Subcutaneous abdominal adipose tissue (tissue), 5 donors: Measurements from ENCODE around the gene STKLD1.
A peak's percentile ranks its signal among the peaks of the same experiment; 100 is the strongest.
"Not testable (repeated sequence)": the region's sequence is repeated elsewhere in the genome, so short reads cannot be mapped to it uniquely, and the experiment has no call there.

ENCODE experiments used
- H3K27ac ChIP-seq: one replicate; pipeline ENCODE4 v1.7.0; 2013; ENCODE audit warnings: low read depth, mild to moderate bottlenecking, inconsistent platforms, low read length, moderate library complexity
- H3K27me3 ChIP-seq, 5 donors: one replicate each; pipeline ENCODE4 v1.7.0; 2013; ENCODE audit warnings: low read length in 5 of 5, inconsistent platforms in 1 of 5; ENCODE audit not compliant: control insufficient read depth in 5 of 5, insufficient read depth in 4 of 5
- H3K36me3 ChIP-seq, 5 donors: one replicate each; pipeline ENCODE4 v1.7.0; 2013; ENCODE audit warnings: low read length in 5 of 5; ENCODE audit not compliant: control insufficient read depth in 5 of 5, insufficient read depth in 5 of 5
- H3K4me1 ChIP-seq, 5 donors: one replicate each; pipeline ENCODE4 v1.7.0; 2013; ENCODE audit warnings: low read length in 5 of 5, mild to moderate bottlenecking in 3 of 5, moderate library complexity in 1 of 5; ENCODE audit not compliant: control insufficient read depth in 5 of 5, insufficient read depth in 5 of 5
- H3K4me3 ChIP-seq, 5 donors: one replicate each; pipeline ENCODE4 v1.7.0; 2013; ENCODE audit warnings: low read length in 5 of 5, low read depth in 1 of 5
- H3K9ac ChIP-seq, 5 donors: one replicate each; pipeline ENCODE4 v1.7.0; 2013; ENCODE audit warnings: low read length in 5 of 5, mild to moderate bottlenecking in 4 of 5, moderate library complexity in 3 of 5
- H3K9me3 ChIP-seq, 5 donors: one replicate each; pipeline ENCODE4 v1.7.0; 2013; ENCODE audit warnings: low read length in 5 of 5; ENCODE audit not compliant: control insufficient read depth in 5 of 5
- donor health status: healthy.
- donor health status: healthy.
- donor health status: healthy.
- donor health status: healthy.
- donor health status: healthy.

The STKLD1 gene

DNA sequence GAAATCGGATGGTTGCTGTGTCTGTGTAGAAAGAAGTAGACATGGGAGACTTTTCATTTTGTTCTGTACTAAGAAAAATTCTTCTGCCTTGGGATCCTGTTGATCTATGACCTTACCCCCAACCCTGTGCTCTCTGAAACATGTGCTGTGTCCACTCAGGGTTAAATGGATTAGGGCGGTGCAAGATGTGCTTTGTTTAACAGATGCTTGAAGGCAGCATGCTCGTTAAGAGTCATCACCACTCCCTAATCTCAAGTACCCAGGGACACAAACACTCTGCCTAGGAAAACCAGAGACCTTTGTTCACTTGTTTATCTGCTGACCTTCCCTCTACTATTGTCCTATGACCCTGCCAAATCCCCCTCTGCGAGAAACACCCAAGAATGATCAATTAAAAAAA lies 15.3 kb downstream of the STKLD1 start:
- peaks cover 18 to 25% (median 23%) of the 10 kb centered on the region in 5 donors for H3K27me3 ChIP-seq
- H3K36me3 ChIP-seq, H3K9me3 ChIP-seq, H3K4me1 ChIP-seq, H3K4me3 ChIP-seq, H3K9ac ChIP-seq, H3K27ac ChIP-seq: not testable (repeated sequence)

DNA sequence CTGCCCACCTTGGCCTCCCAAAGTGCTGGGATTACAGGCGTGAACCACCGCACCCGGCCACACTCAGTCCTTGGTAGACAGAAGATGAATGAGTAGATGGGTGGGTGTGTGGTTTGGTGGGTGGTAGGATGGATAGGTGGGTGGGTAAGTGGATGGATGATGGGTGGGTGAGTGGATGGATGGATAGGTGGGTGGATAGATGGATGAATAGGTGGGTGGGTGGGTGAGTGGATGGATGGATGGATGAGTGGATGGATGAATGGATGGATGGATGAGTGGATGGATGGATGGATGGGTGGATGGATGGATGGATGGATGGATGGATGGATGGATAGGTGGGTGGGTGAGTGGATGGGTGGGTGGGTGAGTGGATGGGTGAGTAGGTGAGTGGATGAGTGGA lies 16.1 kb downstream of the STKLD1 start:
- H3K9ac ChIP-seq, H3K4me1 ChIP-seq, H3K27ac ChIP-seq: not testable (repeated sequence)

GRCh38 chr9:133393399-133393798 lies 17.2 kb downstream of the STKLD1 start:
- H3K27ac ChIP-seq = no peak overlapping the region
- H3K4me1 ChIP-seq = peaks cover 0 to 4% (median 0%) of the 10 kb centered on the region in 5 donors
- H3K9ac ChIP-seq = no peak overlapping the region
- no peak overlapping the region for H3K4me3 ChIP-seq
- peaks cover 23 to 34% (median 26%) of the 10 kb centered on the region in 5 donors for H3K27me3 ChIP-seq
- H3K9me3 ChIP-seq = no peaks in the 10 kb centered on the region
- H3K36me3 ChIP-seq = no peaks in the 10 kb centered on the region

More for the DNA sequence above, 16.1 kb downstream of the STKLD1 start:
- not testable (repeated sequence) for H3K4me3 ChIP-seq, H3K36me3 ChIP-seq, H3K9me3 ChIP-seq
- H3K27me3 ChIP-seq = peaks cover 23 to 30% (median 25%) of the 10 kb centered on the region in 5 donors

DNA sequence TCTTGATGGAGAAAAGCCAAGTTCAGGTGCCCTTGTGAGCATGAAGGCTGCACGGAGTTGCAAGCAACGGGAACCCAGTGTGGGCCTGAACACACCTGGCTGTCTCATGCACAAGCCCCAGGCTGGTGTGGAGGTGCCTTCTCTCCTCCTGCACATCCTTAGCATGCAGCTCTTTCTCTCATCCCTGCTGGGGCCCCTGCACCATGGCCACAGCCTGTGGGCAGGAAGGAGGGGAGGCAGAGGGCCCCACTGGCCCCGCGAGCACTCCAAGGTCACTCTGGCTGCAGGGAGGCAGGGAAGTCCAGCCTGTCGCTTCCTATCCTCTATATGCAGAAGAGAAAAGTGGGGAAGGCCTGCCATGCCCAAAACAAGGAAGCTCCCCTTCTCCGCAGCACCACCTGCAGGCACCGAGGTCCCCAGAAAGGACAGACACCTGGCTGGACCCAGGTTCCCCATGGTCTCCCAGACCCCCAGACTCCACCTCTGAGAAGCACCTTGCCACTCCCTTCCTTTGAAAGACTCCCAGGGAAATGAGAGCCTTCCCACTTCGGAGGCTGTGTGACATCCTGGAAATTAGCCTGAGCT lies 18.6 kb downstream of the STKLD1 start:
- Histone ChIP-seq H3K27ac (no peak overlapping the region), H3K36me3 (no peaks in the 10 kb centered on the region), H3K4me1 (peaks cover 0 to 4% (median 0%) of the 10 kb centered on the region in 5 donors), H3K27me3 (peaks cover 23 to 32% (median 26%) of the 10 kb centered on the region in 5 donors), H3K9me3 (no peaks in the 10 kb centered on the region), H3K9ac (no peak overlapping the region), H3K4me3 (no peak overlapping the region)

GRCh38 chr9:133396952-133397351 lies 20.8 kb downstream of the STKLD1 start:
- Histone ChIP-seq H3K36me3 (peaks cover 0 to 6% (median 0%) of the 10 kb centered on the region in 5 donors), H3K4me1 (peaks cover 0 to 4% (median 0%) of the 10 kb centered on the region in 5 donors), H3K9me3 (no peaks in the 10 kb centered on the region), H3K4me3 (no peak overlapping the region), H3K27me3 (peaks cover 18 to 30% (median 26%) of the 10 kb centered on the region in 5 donors), H3K9ac (no peak overlapping the region), H3K27ac (no peak overlapping the region)

- H3K27me3 ChIP-seq = peaks cover 18 to 30% (median 26%) of the 10 kb centered on the region in 5 donors
- H3K4me1 ChIP-seq = peaks cover 0 to 4% (median 0%) of the 10 kb centered on the region in 5 donors
- H3K9me3 ChIP-seq = no peaks in the 10 kb centered on the region
- no peak overlapping the region for H3K27ac ChIP-seq
- H3K4me3 ChIP-seq = no peak overlapping the region
- H3K36me3 ChIP-seq = peaks cover 0 to 9% (median 0%) of the 10 kb centered on the region in 5 donors
- no peak overlapping the region for H3K9ac ChIP-seq
Measured at GRCh38 chr9:133397370-133397769, 21.2 kb downstream of the STKLD1 start.

DNA sequence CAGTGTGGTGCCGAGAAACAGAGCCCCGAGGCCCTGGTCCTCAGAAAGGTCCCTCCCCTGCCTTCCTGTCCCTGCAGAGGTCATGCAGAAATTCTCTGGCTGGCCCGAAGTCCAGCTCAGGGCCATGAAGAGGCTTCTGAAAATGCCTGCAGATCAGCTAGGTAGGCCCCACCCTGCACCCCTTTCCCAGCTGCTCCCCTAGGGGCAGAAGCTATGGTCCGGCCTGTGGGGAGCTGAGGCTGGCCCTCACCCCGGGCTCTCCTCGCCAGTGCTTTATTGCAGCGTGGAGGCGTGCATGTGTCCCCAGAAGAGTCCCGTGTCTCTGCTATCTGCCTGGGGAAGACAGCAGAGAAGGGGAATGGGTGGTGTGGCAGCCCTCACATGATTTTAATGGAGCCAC lies 21.7 kb downstream of the STKLD1 start:
- Histone ChIP-seq H3K9me3 (no peaks in the 10 kb centered on the region), H3K9ac (peak overlapping the region in 1 of 5 donors; percentile 5), H3K27ac (no peak overlapping the region), H3K4me3 (no peak overlapping the region), H3K27me3 (peaks cover 18 to 30% (median 26%) of the 10 kb centered on the region in 5 donors), H3K4me1 (peaks cover 0 to 8% (median 0%) of the 10 kb centered on the region in 5 donors), H3K36me3 (peaks cover 0 to 13% (median 0%) of the 10 kb centered on the region in 5 donors)

GRCh38 chr9:133400292-133400691 lies 24.1 kb downstream of the STKLD1 start:
- no peak overlapping the region for H3K4me3 ChIP-seq
- H3K27ac ChIP-seq = no peak overlapping the region
- H3K27me3 ChIP-seq = peaks cover 2 to 13% (median 7%) of the 10 kb centered on the region in 5 donors
- H3K36me3 ChIP-seq = peaks cover 0 to 24% (median 8%) of the 10 kb centered on the region in 5 donors
- no peaks in the 10 kb centered on the region for H3K9me3 ChIP-seq
- peaks cover 0 to 20% (median 7%) of the 10 kb centered on the region in 5 donors for H3K4me1 ChIP-seq
- peak overlapping the region in 1 of 5 donors; percentile 22 for H3K9ac ChIP-seq

- Histone ChIP-seq H3K9ac (no peak overlapping the region), H3K4me3 (no peak overlapping the region), H3K27me3 (peaks cover 0 to 9% (median 7%) of the 10 kb centered on the region in 5 donors), H3K36me3 (peaks cover 0 to 37% (median 20%) of the 10 kb centered on the region in 5 donors), H3K9me3 (no peaks in the 10 kb centered on the region), H3K4me1 (peaks cover 0 to 20% (median 10%) of the 10 kb centered on the region in 5 donors), H3K27ac (no peak overlapping the region)
Measured at GRCh38 chr9:133401588-133401987, 25.4 kb downstream of the STKLD1 start.

DNA sequence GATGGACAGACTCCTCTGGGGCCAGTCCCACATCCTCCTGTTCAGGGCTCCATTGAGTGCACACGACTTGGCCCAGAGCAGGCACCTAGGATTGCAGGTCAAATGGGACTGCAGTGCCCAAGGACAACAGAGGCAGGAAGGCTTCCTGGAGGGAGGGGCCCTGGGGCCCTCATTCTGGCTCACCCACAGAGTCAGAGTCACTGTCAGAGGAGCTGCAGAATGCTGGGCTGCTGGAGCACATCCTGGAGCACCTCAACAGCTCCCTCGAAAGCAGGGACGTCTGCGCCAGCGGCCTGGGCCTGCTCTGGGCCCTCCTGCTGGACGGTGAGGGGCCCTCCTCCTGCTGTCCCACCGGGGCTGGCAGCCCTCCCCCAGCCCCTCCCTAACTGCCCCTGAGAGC lies 26.5 kb downstream of the STKLD1 start:
- Histone ChIP-seq H3K27ac (no peak overlapping the region), H3K9ac (peak overlapping the region in 1 of 5 donors; percentile 36), H3K4me1 (peaks cover 0 to 17% (median 10%) of the 10 kb centered on the region in 5 donors), H3K27me3 (peaks cover 0 to 1% (median 0%) of the 10 kb centered on the region in 5 donors), H3K9me3 (no peaks in the 10 kb centered on the region), H3K4me3 (no peak overlapping the region), H3K36me3 (peaks cover 0 to 48% (median 30%) of the 10 kb centered on the region in 5 donors)
